Upper lobe of right lung (tissue), 1 donor: ENCODE data around the gene BCOR. TPM values are rescaled to one million over a fixed set of nuclear protein-coding genes. Genes with fewer than 3 reads are reported as not detected.

Source experiments
- ATAC-seq: fragments of 200-7000 bp; cut with Tn5 transposase; one replicate; pipeline ENCODE4 v1.9.1; 2020; ENCODE audit warnings: mild to moderate bottlenecking, moderate library complexity
- DNase-seq: peaks from one replicate; pipeline ENCODE4 v3.0.0-alpha.2; 2020
- H3K27ac ChIP-seq: fragments of 200-600 bp; one replicate; pipeline ENCODE4 v1.8.0; 2022
- H3K27me3 ChIP-seq: fragments of 200-600 bp; one replicate; pipeline ENCODE4 v1.8.0; 2022; ENCODE audit warnings: mild to moderate bottlenecking
- H3K36me3 ChIP-seq: fragments of 200-600 bp; one replicate; pipeline ENCODE4 v1.8.0; 2022
- H3K4me1 ChIP-seq: fragments of 200-600 bp; one replicate; pipeline ENCODE4 v1.8.0; 2022
- H3K4me3 ChIP-seq: fragments of 200-600 bp; one replicate; pipeline ENCODE4 v1.8.0; 2022; ENCODE audit warnings: mild to moderate bottlenecking
- H3K9me3 ChIP-seq: fragments of 200-600 bp; one replicate; pipeline ENCODE4 v1.8.0; 2022
- CTCF ChIP-seq: fragments of 200-600 bp; IDR thresholded peaks from one replicate; pipeline ENCODE4 v1.8.0; 2022; ENCODE audit warnings: antibody characterized with exemption
- intact Hi-C: fragments of 100-400 bp; cut with DNase I; formaldehyde crosslinking; loops from one replicate; pipeline ENCODE4 v1.11.0; 2022
- total RNA-seq: library from RNA; stranded (reverse); fragmentation: NEBNext Ultra II Directional; extraction: Animal tissue kit (Norgen Biotek cat#: 25700); gene quantifications from one replicate; pipeline ENCODE4 v1.2.1, GENCODE V29; 2021
- donor health status: DM: no; HTN: yes; CAD: no; lungs with severe emphysema.

BCOR gene
- total RNA-seq, 1 donor from 2014 or later, result 26.1 TPM

GRCh38 chrX:40054793-40055192, 43.0 kb downstream of the BCOR start:
- intact Hi-C loops, result no loop called here
- no peaks in the 10 kb centered on the region for H3K27me3 ChIP-seq
- peaks cover 4% of the 10 kb centered on the region for H3K9me3 ChIP-seq
- TF ChIP-seq CTCF, result no peak
- H3K4me3 ChIP-seq, result no peak overlapping the region
- no peak for DNase-seq
- ATAC-seq, result no peak
- peaks cover 67% of the 10 kb centered on the region for H3K36me3 ChIP-seq
- no peak overlapping the region for H3K27ac ChIP-seq
- no peaks in the 10 kb centered on the region for H3K4me1 ChIP-seq

- H3K27me3 ChIP-seq, result no peaks in the 10 kb centered on the region
- TF ChIP-seq CTCF, result no peak
- no peak for ATAC-seq
- peaks cover 4% of the 10 kb centered on the region for H3K9me3 ChIP-seq
- H3K36me3 ChIP-seq, result peaks cover 50% of the 10 kb centered on the region
- DNase-seq, result no peak
- H3K4me1 ChIP-seq, result no peaks in the 10 kb centered on the region
- intact Hi-C loops, result no loop called here
- H3K4me3 ChIP-seq, result no peak overlapping the region
- H3K27ac ChIP-seq, result no peak overlapping the region
Measured at GRCh38 chrX:40050532-40050931, 47.2 kb downstream of the BCOR start.

- no peak overlapping the region for H3K27ac ChIP-seq
- no peak for TF ChIP-seq CTCF
- DNase-seq (no peak), ATAC-seq (no peak)
- no peak overlapping the region for H3K4me3 ChIP-seq
- peaks cover 37% of the 10 kb centered on the region for H3K36me3 ChIP-seq
- no peaks in the 10 kb centered on the region for H3K27me3 ChIP-seq
- intact Hi-C loops, result no loop called here
- H3K9me3 ChIP-seq, result peaks cover 4% of the 10 kb centered on the region
- H3K4me1 ChIP-seq, result no peaks in the 10 kb centered on the region
Measured at GRCh38 chrX:40049084-40049641, 48.6 kb downstream of the BCOR start.

GRCh38 chrX:40047485-40047884, 50.3 kb downstream of the BCOR start:
- Histone ChIP-seq H3K4me3 (no peak overlapping the region), H3K4me1 (no peaks in the 10 kb centered on the region), H3K27me3 (no peaks in the 10 kb centered on the region), H3K36me3 (peaks cover 23% of the 10 kb centered on the region), H3K27ac (no peak overlapping the region), H3K9me3 (peaks cover 4% of the 10 kb centered on the region)
- ATAC-seq, result no peak
- no peak for TF ChIP-seq CTCF
- no peak for DNase-seq
- intact Hi-C loops, result no loop called here

GRCh38 chrX:40043895-40044294, 53.9 kb downstream of the BCOR start:
- no peaks in the 10 kb centered on the region for H3K9me3 ChIP-seq
- H3K36me3 ChIP-seq, result no peaks in the 10 kb centered on the region
- DNase-seq (no peak), ATAC-seq (no peak)
- H3K27ac ChIP-seq, result no peak overlapping the region
- intact Hi-C loops, result no loop called here
- H3K4me1 ChIP-seq, result no peaks in the 10 kb centered on the region
- H3K27me3 ChIP-seq, result no peaks in the 10 kb centered on the region
- H3K4me3 ChIP-seq, result no peak overlapping the region
- no peak for TF ChIP-seq CTCF

- no peak for TF ChIP-seq CTCF
- no peak for DNase-seq
- Histone ChIP-seq H3K27ac (no peak overlapping the region), H3K9me3 (no peaks in the 10 kb centered on the region), H3K27me3 (no peaks in the 10 kb centered on the region), H3K36me3 (no peaks in the 10 kb centered on the region), H3K4me3 (no peak overlapping the region), H3K4me1 (no peaks in the 10 kb centered on the region)
- no peak for ATAC-seq
- intact Hi-C loops, result no loop called here
Measured at GRCh38 chrX:40041915-40042314, 55.8 kb downstream of the BCOR start.
